ENCODE data around the gene SCN5A.
A peak's percentile ranks its signal among the peaks of the same experiment; 100 is the strongest.

SCN5A gene

GRCh38 chr3:38647217-38647970 is 2.1 kb downstream of the SCN5A start:
- DNase-seq = no peak

GRCh38 chr3:38646630-38647029 is 2.9 kb downstream of the SCN5A start:
- DNase-seq = peak in 1 of 5 experiments; percentile 38

- DNase-seq = no peak
These were observed 3.4 kb downstream of the SCN5A start for GRCh38 chr3:38646062-38646461.

- no peak for DNase-seq
These were observed 3.9 kb downstream of the SCN5A start for GRCh38 chr3:38645601-38646000.

- no peak for DNase-seq
These were observed 4.4 kb downstream of the SCN5A start for GRCh38 chr3:38645076-38645475.

GRCh38 chr3:38644662-38645053 is 4.8 kb downstream of the SCN5A start:
- no peak for DNase-seq

GRCh38 chr3:38644016-38644661 is 5.3 kb downstream of the SCN5A start:
- no peak for DNase-seq

GRCh38 chr3:38643592-38643991 is 5.9 kb downstream of the SCN5A start:
- no peak for DNase-seq

GRCh38 chr3:38643090-38643489 is 6.4 kb downstream of the SCN5A start:
- no peak for DNase-seq

GRCh38 chr3:38641461-38642110 is 7.9 kb downstream of the SCN5A start:
- no peak for DNase-seq

- no peak for DNase-seq
These were observed 8.6 kb downstream of the SCN5A start for GRCh38 chr3:38640661-38641452.

- no peak for DNase-seq
These were observed 11.1 kb downstream of the SCN5A start for GRCh38 chr3:38638354-38638753.

- no peak for DNase-seq
These were observed 11.6 kb downstream of the SCN5A start for GRCh38 chr3:38637906-38638305.

GRCh38 chr3:38636881-38637280 is 12.6 kb downstream of the SCN5A start:
- no peak for DNase-seq

GRCh38 chr3:38636464-38636863 is 13.0 kb downstream of the SCN5A start:
- no peak for DNase-seq

- peak in 1 of 5 experiments; percentile 10 for DNase-seq
These were observed 15.4 kb downstream of the SCN5A start for GRCh38 chr3:38634111-38634510.

- no peak for DNase-seq
These were observed 16.5 kb downstream of the SCN5A start for GRCh38 chr3:38632989-38633388.

- no peak for DNase-seq
These were observed 18.9 kb downstream of the SCN5A start for GRCh38 chr3:38630606-38631005.

- no peak for DNase-seq
These were observed 19.4 kb downstream of the SCN5A start for GRCh38 chr3:38630070-38630469.

- no peak for DNase-seq
These were observed 20.7 kb downstream of the SCN5A start for GRCh38 chr3:38628835-38629234.

GRCh38 chr3:38627956-38628355 is 21.5 kb downstream of the SCN5A start:
- peak in 1 of 5 experiments; percentile 24 for DNase-seq

GRCh38 chr3:38626171-38626570 is 23.3 kb downstream of the SCN5A start:
- DNase-seq = no peak

- DNase-seq = no peak
These were observed 25.9 kb downstream of the SCN5A start for GRCh38 chr3:38623539-38623938.
